HCT116 (cell line): ENCODE data around the gene RREB1.

Source experiments
- POLR2A ChIP-seq: IDR thresholded peaks from 2 replicates; pipeline ENCODE4 v1.7.0; 2011; ENCODE audit warnings: borderline replicate concordance; ENCODE audit not compliant: insufficient read depth, insufficient read length; ENCODE audit errors: extremely low read depth
- SIN3A ChIP-seq: IDR thresholded peaks from 2 replicates; pipeline ENCODE4 v1.6.1; 2012; ENCODE audit warnings: low read depth
- TF ChIP-seq, protein P1 (sequence below): IDR thresholded peaks from 2 replicates; pipeline ENCODE4 v1.6.1; 2012

DNA sequence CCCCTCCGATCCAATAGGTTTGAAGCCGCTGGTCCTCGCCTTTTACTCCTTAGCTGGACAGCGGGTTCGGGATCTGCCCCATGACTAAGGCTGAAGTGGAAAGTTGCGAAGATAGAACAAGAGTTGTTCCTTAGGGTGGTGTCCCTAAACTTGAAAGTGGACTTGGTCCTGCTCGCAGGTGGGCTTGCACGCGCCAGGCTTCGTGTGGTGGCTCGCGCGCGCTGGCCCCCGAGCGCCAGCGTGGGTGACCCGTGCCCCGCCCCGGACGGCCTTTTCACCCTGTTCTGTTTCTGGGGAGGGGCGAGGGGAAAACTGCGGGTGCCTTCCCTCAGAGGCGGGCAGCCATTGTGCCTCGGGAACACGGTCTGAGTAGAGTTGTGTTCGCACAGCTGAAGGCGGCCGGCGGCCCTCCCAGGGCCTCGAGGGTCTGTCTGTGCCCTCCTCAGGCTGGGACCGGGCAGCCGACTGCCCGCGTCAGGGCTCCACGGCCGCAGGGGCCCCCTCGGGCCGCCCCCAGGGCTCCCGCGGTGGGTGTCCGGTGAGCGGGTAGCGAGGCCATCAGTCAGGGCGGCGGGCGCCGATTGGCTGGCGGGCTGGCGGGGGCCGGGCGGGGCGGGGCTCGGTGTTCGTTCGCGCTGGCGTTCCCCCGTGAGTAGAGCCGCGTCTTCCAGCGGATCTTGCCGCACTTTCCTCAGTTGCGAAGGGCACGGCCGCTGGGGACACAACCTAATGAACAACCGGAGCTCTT is 33.0 kb downstream of the RREB1 start:
- TF ChIP-seq SIN3A (peak; percentile 21; the same call in 1 of the 2 replicates), POLR2A (no peak)
- TF ChIP-seq, protein P1, sequence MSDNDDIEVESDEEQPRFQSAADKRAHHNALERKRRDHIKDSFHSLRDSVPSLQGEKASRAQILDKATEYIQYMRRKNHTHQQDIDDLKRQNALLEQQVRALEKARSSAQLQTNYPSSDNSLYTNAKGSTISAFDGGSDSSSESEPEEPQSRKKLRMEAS = peak; percentile 72
